Measurements from ENCODE around the gene S100A3.
"Not testable (repeated sequence)": the region's sequence is repeated elsewhere in the genome, so short reads cannot be mapped to it uniquely, and the experiment has no call there.

DNA sequence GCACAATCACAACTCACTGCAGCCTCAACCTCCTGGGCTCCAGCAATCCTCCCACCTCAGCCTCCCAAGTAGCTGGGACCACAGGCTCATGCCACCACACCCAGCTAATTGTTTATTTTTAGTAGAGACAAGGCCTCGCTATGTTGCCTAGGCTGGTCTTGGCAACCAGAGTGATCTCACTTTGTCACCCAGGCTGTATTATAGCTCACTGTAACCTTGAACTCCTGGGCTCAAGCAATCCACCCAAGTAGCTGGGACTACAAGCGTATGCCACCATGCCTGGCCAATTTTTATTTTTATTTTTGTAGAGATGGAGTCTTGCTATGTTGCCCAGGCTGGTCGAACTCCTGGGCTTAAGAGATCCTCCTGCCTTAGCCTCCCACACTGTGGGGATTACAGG, 13.0 kb upstream of the S100A3 start:
- not testable (repeated sequence) for TF ChIP-seq CTCF, POLR2A (IDR thresholded peaks at IDR 0.05)
